HEK293 (cell line): ENCODE measurements around the gene MALAT1.

ENCODE experiments used
- CTCF ChIA-PET: fragments of 350-600 bp; formaldehyde crosslinking; extraction: SDS; loops from one replicate; lab custom pipeline; 2021; ENCODE audit warnings: antibody characterized with exemption; lab: Yijun Ruan, JAX
- POLR2A ChIA-PET: fragments of 300-600 bp; formaldehyde crosslinking; extraction: SDS; loops from one replicate; lab custom pipeline; 2020; ENCODE audit warnings: antibody characterized with exemption, inconsistent platforms; lab: Yijun Ruan, JAX
- H3K27ac ChIP-seq: fragments of 200-500 bp; sonication (Bioruptor generic); 2 replicates; pipeline ENCODE4 v1.5.1; 2014; ENCODE audit warnings: low read depth, low read length, control low read depth, inconsistent platforms; ENCODE audit errors: extremely low read depth
- H3K36me3 ChIP-seq, 2 experiments: fragments of 200-500 bp in 1 of 2; sonication (Bioruptor generic) in 1 of 2; 1 replicate in 1 of 2; 2 replicates in 1 of 2; pipeline ENCODE4 v1.5.1; 2014 to 2017; ENCODE audit warnings: inconsistent platforms in 2 of 2, low read length in 2 of 2; ENCODE audit not compliant: control insufficient read depth in 2 of 2, insufficient read depth in 1 of 2
- H3K4me1 ChIP-seq: fragments of 200-500 bp; sonication (Bioruptor generic); 2 replicates; pipeline ENCODE4 v1.5.1; 2014; ENCODE audit warnings: mild to moderate bottlenecking, low read length, inconsistent platforms; ENCODE audit not compliant: control insufficient read depth, insufficient read depth
- H3K4me3 ChIP-seq: 2 replicates; pipeline ENCODE4 v1.5.1; 2011; ENCODE audit warnings: low read depth, mild to moderate bottlenecking, control low read depth, low read length, moderate library complexity
- H3K9me3 ChIP-seq: fragments of 200-500 bp; sonication (Bioruptor generic); 2 replicates; pipeline ENCODE4 v1.5.1; 2014; ENCODE audit warnings: low read depth, low read length, inconsistent platforms; ENCODE audit not compliant: control insufficient read depth, insufficient read depth
- GFI1B ChIP-seq: fragments of 450-650 bp; formaldehyde crosslinking; IDR thresholded peaks from 2 replicates; pipeline ENCODE4 v1.5.1; 2016; ENCODE audit warnings: missing biosample characterization, missing genetic modification characterization
- MEIS1 ChIP-seq: sonication (generic); formaldehyde crosslinking; IDR thresholded peaks from 2 replicates; pipeline ENCODE4 v1.8.1; 2022; ENCODE audit warnings: missing genetic modification reagents, mild to moderate bottlenecking, borderline replicate concordance
- PRDM4 ChIP-seq: fragments of 450-650 bp; formaldehyde crosslinking; IDR thresholded peaks from 2 replicates; pipeline ENCODE4 v1.5.1; 2017; ENCODE audit warnings: missing biosample characterization, missing genetic modification characterization
- PRDM6 ChIP-seq: fragments of 450-650 bp; formaldehyde crosslinking; IDR thresholded peaks from 2 replicates; pipeline ENCODE4 v1.5.1; 2017; ENCODE audit warnings: missing biosample characterization, missing genetic modification characterization
- REST ChIP-seq: fragments of 450-650 bp; formaldehyde crosslinking; IDR thresholded peaks from 2 replicates; pipeline ENCODE4 v1.5.1; 2016; ENCODE audit warnings: missing biosample characterization, missing genetic modification characterization
- SP2 ChIP-seq: fragments of 450-650 bp; formaldehyde crosslinking; IDR thresholded peaks from 2 replicates; pipeline ENCODE4 v1.5.1; 2016; ENCODE audit warnings: missing biosample characterization, missing genetic modification characterization
- ZBTB8A ChIP-seq: fragments of 450-650 bp; formaldehyde crosslinking; IDR thresholded peaks from 2 replicates; pipeline ENCODE4 v1.5.1; 2016; ENCODE audit warnings: missing biosample characterization, missing genetic modification characterization
- ZFP69B ChIP-seq: fragments of 450-650 bp; formaldehyde crosslinking; IDR thresholded peaks from 2 replicates; pipeline ENCODE4 v1.5.1; 2016; ENCODE audit warnings: missing biosample characterization, missing genetic modification characterization
- ZNF138 ChIP-seq: fragments of 450-650 bp; formaldehyde crosslinking; IDR thresholded peaks from 2 replicates; pipeline ENCODE4 v1.5.1; 2016; ENCODE audit warnings: missing biosample characterization, missing genetic modification characterization, borderline replicate concordance
- ZNF146 ChIP-seq: fragments of 450-650 bp; formaldehyde crosslinking; IDR thresholded peaks from 2 replicates; pipeline ENCODE4 v1.5.1; 2016; ENCODE audit warnings: missing biosample characterization, missing genetic modification characterization
- ZNF394 ChIP-seq: fragments of 450-650 bp; formaldehyde crosslinking; IDR thresholded peaks from 2 replicates; pipeline ENCODE4 v1.5.1; 2016; ENCODE audit warnings: missing biosample characterization, missing genetic modification characterization, mild to moderate bottlenecking, moderate library complexity, borderline replicate concordance
- ZNF501 ChIP-seq: fragments of 450-650 bp; formaldehyde crosslinking; IDR thresholded peaks from 2 replicates; pipeline ENCODE4 v1.5.1; 2016; ENCODE audit warnings: missing biosample characterization, missing genetic modification characterization
- ZNF510 ChIP-seq: fragments of 450-650 bp; formaldehyde crosslinking; IDR thresholded peaks from 2 replicates; pipeline ENCODE4 v1.5.1; 2018; ENCODE audit warnings: mild to moderate bottlenecking, missing genetic modification characterization, missing biosample characterization; ENCODE audit not compliant: insufficient replicate concordance
- ZNF544 ChIP-seq: fragments of 450-650 bp; formaldehyde crosslinking; IDR thresholded peaks from 2 replicates; pipeline ENCODE4 v1.5.0; 2017; ENCODE audit warnings: missing biosample characterization, missing genetic modification characterization
- ZNF692 ChIP-seq: fragments of 450-650 bp; formaldehyde crosslinking; IDR thresholded peaks from 2 replicates; pipeline ENCODE4 v1.5.1; 2016; ENCODE audit warnings: missing biosample characterization, missing genetic modification characterization
- ZNF707 ChIP-seq: fragments of 450-650 bp; formaldehyde crosslinking; IDR thresholded peaks from 2 replicates; pipeline ENCODE4 v1.5.1; 2016; ENCODE audit warnings: missing biosample characterization, missing genetic modification characterization
- ZNF837 ChIP-seq: fragments of 450-650 bp; formaldehyde crosslinking; IDR thresholded peaks from 2 replicates; pipeline ENCODE4 v1.5.1; 2016; ENCODE audit warnings: missing biosample characterization, missing genetic modification characterization
- ZSCAN4 ChIP-seq: fragments of 450-650 bp; formaldehyde crosslinking; IDR thresholded peaks from 2 replicates; pipeline ENCODE4 v1.5.1; 2017; ENCODE audit warnings: missing biosample characterization, missing genetic modification characterization

Gene MALAT1

GRCh38 chr11:65537296-65537597, 38.4 kb downstream of the MALAT1 start (continued):
- TF ChIP-seq ZSCAN4 (tag by site-specific recombination): no peak

GRCh38 chr11:65537620-65538231, 38.9 kb downstream of the MALAT1 start:
- no peak overlapping the region for H3K4me3 ChIP-seq
- ChIA-PET CTCF (interaction anchor here (1.0 to 1.1 kb wide), 2 partner anchors 34 to 56 kb away, joined by 3 to 4 read pairs; no protein-coding TSS in a partner anchor), POLR2A (interaction anchor here (0.5 to 2.9 kb wide), 4 partner anchors 11 to 99 kb away, joined by 3 to 12 read pairs (median 8); partner anchors contain the start of gene ZNRD2)
- peaks cover 3% of the 10 kb centered on the region; the same call in 1 of the 2 replicates for H3K4me1 ChIP-seq
- no peak overlapping the region for H3K27ac ChIP-seq
- peaks cover 6 to 79% of the 10 kb centered on the region in 2 experiments; a peak in 2 of 3 replicates for H3K36me3 ChIP-seq
- no peaks in the 10 kb centered on the region for H3K9me3 ChIP-seq
- TF ChIP-seq PRDM6 (tag by site-specific recombination): no peak
- TF ChIP-seq ZNF394: peak; percentile 76; the same call in 1 of the 2 replicates

- no peaks in the 10 kb centered on the region for H3K9me3 ChIP-seq
- H3K27ac ChIP-seq: no peak overlapping the region
- no peak overlapping the region for H3K4me3 ChIP-seq
- peaks cover 3% of the 10 kb centered on the region; the same call in 1 of the 2 replicates for H3K4me1 ChIP-seq
- H3K36me3 ChIP-seq: peaks cover 2 to 79% of the 10 kb centered on the region in 2 experiments; a peak in 2 of 3 replicates
- CTCF ChIA-PET: interaction anchor here (1.0 to 1.1 kb wide), 2 partner anchors 33 to 55 kb away, joined by 3 to 4 read pairs; no protein-coding TSS in a partner anchor
- POLR2A ChIA-PET: interaction anchor here (0.6 to 2.9 kb wide), 3 partner anchors 11 to 66 kb away, joined by 4 to 12 read pairs (median 5); partner anchors contain the start of gene ZNRD2
- TF ChIP-seq ZNF146 (tag by site-specific recombination) (no peak), ZNF692 (peak; percentile 47; the same call in 1 of the 2 replicates), PRDM4 (tag by site-specific recombination) (peak; percentile 57; the same call in 1 of the 2 replicates), ZBTB8A (tag by site-specific recombination) (no peak), ZNF138 (tag by site-specific recombination) (no peak), ZNF707 (tag by site-specific recombination) (no peak), MEIS1 (no peak), ZFP69B (tag by site-specific recombination) (0 out of 2 replicates have a peak, but pooled peaks have one; percentile 46), GFI1B (tag by site-specific recombination) (no peak), SP2 (tag by site-specific recombination) (no peak), ZNF501 (no peak), ZSCAN4 (tag by site-specific recombination) (no peak), ZNF837 (tag by site-specific recombination) (no peak), REST (no peak), ZNF544 (tag by site-specific recombination) (no peak), ZNF510 (no peak)
Observed at GRCh38 chr11:65538232-65538914, 39.5 kb downstream of the MALAT1 start.
